HG02970 (cell line): ENCODE data around the gene CTTN.
"Not testable (repeated sequence)": the region's sequence is repeated elsewhere in the genome, so short reads cannot be mapped to it uniquely, and the experiment has no call there.

Experiments
- ATAC-seq: cut with Tn5 transposase; IDR thresholded peaks from one replicate; pipeline ENCODE4 v1.9.1; 2021; ENCODE audit warnings: mild to moderate bottlenecking, moderate library complexity, moderate number of reproducible peaks; ENCODE audit not compliant: unreplicated experiment, low FRiP score

CTTN gene

DNA sequence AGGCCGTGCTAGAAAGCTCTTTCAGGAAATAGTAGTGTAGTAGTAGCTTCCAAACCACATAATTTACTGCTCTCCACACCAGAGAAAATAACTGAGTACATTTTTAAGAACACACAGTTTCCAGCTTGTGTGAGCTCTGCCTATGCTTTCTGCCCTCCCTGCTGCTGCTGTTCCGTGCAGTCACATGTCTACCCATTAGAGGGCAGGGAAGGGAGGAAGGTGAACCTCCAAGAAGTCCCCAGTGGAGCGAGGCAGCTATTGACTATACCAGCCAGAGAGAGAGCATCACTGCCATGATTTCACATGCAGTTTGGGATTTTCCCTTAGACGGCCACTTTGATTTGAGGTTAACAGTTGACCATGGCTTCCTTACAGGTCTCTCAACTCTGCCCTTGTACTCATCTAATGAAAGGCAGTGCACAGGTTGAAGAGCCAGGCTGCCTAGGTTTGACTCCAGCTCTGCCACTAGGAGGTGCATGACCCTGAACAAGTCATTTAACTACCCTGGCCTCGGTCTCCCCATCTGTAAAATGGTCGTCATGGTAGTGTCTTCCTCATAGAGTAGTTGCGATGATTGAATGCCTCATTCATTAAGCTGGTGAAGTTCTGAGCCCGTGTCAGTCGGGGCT lies 19.7 kb upstream of the CTTN start:
- ATAC-seq, result no peak

DNA sequence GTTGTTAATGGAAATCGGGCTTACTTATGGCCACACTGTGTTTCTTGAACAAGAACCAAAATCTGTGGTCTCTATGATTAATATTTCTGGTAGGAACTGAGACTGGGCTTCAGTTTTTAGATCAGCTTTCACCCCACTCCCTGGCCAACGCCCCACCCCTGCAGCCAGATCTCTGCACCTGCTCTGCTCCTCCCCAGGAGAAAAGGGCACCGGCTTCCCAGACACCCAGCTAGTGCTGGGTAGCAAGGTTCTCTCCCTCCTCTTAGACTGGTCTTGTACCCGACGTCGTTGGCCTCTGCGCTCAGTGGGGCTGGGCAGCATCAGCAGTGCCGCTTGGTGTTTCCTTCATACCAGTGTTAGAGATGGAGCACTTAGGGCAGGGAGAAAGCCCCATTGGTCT lies 17.0 kb upstream of the CTTN start:
- ATAC-seq, result no peak

DNA sequence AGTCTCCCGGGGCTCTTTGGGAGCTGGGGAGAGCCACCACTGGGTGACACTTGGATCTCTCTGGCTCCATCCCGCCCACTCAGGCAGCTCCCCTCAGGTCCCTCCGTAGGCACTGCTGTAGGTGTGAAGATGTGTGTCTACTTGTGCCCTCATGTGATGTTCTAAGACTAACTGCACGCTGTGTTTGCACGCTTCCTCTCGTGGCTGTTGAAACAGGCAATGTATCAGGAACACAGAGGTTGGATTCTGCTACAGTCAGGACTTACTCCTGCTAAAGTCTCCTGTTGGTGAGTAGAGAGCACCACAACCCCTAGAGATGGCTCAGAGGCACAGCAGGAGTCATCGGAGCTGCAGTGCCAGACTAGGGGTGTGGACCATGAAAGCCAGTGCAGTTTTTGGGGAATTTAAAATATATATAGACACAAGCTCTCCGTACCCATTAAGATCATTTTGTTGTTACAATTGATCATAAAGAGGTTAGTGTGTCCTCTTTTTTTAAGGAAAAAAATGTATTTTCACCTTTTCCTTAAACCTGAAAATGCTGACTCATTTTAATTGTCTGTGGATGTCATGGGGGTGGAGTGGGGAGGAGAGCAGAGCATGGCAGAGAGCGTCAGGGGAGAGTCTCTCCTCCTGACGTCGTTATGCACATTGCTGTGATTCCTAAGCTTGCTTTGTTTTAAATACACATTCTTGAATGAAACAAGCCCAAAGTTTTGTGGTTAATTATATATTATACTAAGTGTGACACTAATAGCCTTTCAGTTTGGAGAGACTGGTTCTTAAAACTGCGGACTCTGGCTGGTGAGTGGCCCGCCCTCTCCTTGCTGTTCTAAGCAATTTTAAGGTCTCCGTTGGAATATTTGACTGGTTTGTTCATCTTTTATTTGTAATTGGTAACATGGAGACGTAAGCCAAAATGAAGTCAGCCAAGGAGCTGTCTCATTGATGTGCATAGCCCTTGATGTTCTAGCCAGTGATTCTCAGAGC lies 16.2 kb upstream of the CTTN start:
- no peak for ATAC-seq

DNA sequence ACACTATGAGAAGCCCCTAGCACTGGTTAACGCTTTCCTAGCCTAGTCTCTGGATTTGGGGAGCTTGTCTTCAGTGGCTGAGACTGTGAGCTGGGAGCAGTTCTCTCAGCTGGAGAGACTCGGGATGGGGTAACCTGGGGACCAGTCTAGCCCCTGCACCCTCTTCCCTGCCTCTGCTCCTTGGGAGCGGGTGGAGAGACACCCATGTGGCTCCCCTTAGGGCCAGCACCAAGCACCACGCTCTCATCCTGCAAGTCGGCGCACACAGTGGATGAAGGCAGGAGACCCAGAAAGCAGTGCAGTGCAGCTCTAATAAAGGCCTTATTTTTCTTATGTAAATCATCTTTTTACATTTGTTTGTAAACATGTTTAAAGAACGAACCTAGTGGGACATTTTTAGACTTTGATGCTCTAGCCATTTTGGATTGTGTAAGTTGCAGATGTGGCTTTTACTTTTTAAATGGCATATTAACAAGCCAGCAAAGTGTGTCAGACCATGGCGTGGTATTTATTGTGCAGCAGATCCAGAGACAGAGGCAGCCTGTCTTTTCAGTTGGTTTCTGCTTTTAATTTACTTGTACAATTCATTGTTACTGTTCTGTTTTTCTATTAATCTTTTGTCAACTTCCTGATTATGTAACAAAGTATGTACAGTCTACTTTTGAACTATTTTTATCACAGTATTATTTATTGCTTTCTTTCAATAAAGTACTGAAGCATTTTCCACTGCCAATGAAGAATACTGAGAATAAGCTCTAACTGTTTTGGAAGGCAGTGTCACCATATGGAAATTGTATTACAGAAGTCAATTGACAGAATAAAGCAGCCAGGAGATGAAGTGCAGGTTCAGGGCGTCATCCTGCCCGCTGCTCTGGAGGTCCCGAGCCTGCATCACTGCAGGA lies 14.4 kb upstream of the CTTN start:
- no peak for ATAC-seq

DNA sequence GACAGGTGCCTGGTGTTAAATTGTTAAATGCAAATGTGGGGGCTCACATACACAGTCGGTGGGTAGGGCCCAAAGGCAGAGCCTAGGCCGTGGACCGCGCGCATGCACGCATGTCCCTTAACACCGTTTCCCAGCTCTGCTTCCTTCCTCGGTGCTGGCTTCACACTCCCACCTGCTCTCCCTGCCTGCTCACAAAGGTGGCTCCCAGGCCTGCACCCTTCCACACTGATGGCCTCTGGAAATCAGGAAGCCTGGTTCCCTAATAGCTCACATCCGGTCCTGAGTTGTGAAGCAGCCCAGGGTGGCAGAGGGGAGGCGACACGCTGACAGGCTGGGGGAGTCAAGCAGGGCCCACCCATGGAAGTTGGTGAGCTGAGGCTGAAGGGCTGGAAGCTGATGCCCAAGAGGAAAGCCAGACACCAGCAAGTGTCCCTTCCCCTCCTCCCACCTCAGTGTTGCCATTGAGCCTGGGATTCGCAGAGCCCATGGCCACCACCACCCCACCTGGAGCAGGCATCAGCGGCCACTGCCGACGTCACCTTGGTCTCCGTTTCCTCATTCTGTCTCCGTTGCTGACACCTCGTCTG lies 13.7 kb upstream of the CTTN start:
- ATAC-seq, result no peak

- no peak for ATAC-seq
These were observed 10.8 kb upstream of the CTTN start for GRCh38 chr11:70387564-70387963.

- ATAC-seq, result no peak
These were observed 9.1 kb upstream of the CTTN start for GRCh38 chr11:70389201-70389600.

DNA sequence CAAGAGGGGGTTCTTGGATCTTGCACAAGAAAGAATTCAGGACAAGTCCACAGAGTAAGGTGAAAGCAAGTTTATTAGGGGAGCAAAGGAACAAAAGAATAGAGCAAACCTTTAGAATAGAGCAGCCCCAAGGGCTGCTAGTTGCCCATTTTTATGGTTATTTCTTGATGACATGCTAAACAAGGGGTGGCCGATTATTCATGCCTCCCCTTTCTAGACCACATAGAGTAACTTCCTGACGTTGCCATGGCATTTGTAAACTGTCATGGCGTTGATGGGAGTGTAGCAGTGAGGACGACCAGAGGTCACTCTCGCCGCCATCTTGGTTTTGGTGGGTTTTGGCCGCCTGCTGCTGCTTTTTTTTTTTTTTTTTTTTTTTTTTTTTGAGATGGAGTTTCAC lies 7.4 kb upstream of the CTTN start:
- ATAC-seq, result not testable (repeated sequence)

GRCh38 chr11:70394211-70394950 lies 3.9 kb upstream of the CTTN start:
- no peak for ATAC-seq

DNA sequence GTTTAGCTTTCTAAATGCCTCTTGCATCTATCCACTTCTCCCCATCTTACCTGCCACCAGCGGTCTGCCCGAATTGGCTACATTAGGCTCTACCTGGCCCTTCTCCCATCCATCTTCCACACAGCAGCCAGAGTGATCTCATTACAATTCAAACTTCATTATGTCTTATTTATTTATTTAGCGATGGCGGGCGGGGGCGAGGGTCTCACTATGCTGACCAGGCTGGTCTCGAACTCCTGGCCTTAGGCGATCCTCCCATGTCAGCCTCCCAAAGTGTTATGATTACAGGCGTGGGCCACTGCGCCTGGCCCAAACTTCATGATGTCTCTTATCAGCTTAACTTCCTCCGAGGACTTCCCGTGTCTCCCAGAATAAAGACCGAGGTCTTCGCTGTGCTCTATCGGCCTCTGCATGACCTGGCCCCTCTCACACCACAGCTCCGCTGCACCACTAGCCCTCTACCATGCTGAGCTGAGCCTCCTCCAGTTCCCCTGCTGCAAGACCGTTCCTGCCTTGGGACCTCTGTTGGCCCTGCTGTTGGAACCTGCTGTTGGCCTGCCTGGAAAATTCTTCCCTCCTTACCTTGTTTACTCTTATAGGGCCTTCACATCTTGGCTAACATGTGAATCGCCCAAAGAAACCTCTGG lies 870 bp upstream of the CTTN start:
- ATAC-seq, result no peak

DNA sequence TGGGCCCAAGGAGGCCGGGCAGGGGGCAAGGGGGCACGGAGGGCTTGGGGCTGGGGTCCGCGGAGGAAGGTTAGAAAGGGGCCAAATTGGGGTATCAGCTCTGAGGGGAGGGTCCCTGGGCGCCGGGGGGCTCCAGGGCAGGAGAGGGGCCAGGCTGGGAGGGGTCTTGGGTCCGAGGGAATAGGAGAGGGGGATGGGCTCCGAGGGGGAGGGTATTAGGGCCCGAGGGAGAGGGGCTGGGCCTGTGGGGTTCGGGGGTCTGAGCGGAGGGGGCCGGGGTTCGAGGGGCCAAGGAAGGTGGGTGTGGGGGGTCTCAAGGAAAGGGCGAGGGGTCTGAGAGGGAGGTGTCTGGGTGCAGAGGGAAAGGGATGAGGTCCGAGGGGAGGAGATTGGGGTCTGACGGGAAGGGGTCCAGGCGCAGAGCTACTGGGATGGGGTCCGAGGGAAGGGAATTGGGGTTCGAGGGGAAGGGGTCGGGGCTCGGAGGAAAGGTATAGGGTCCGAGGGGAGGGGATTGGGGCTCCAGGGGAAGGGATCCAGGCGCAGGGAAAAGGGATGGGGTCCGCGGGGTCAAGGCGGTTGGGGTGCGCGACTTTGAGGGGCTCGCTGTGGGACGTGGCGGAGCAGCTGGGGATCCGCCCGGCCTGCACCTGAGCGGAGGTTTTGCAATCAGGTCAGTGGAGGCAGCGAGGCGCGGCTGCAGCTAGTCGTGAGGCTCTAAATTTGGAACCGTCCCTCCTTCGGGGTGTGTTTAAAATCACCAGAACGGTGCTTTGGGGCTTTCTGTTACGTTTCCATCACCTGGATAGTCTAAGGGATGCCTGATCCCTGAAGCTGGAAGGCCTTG lies 728 bp downstream of the CTTN start:
- ATAC-seq, result no peak

- ATAC-seq, result no peak
These were observed 1.4 kb downstream of the CTTN start for GRCh38 chr11:70399681-70400112.

- no peak for ATAC-seq
These were observed 2.3 kb downstream of the CTTN start for GRCh38 chr11:70400643-70401042.

- no peak for ATAC-seq
These were observed 3.7 kb downstream of the CTTN start for GRCh38 chr11:70402016-70402415.

DNA sequence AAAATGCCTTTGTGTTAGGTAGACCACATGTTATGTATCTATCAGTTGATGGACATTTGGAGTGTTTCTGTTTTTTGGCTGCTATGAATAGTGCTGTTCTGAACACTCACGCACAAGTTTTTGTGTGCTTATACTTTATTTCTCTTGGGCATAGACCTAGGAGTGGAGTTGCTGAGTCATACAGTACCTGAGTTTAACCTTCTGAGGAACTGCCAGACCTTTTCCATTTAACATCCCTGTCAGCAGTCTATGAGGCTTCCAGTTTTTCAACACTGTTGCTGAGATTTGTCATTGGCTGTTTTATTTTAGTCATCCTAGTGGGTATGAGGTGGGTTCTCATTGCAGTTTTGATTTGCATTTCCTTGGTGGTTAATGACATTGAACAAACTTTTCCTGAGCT lies 4.4 kb downstream of the CTTN start:
- ATAC-seq, result no peak

GRCh38 chr11:70404244-70404643 lies 5.9 kb downstream of the CTTN start:
- no peak for ATAC-seq

GRCh38 chr11:70405679-70406395 lies 7.5 kb downstream of the CTTN start:
- no peak for ATAC-seq

GRCh38 chr11:70407121-70407520 lies 8.8 kb downstream of the CTTN start:
- no peak for ATAC-seq
